Natural killer cell (primary cell): ENCODE measurements around the gene KSR1. TPM values are rescaled to one million over a fixed set of nuclear protein-coding genes. Genes with fewer than 3 reads are reported as not detected.

Experiments used
- ATAC-seq, 3 donors: fragments of 150-1000 bp in 2 of 3; fragments of 200-7000 bp in 1 of 3; cut with Tn5 transposase; 1 replicate in 1 of 3; 2 replicates in 2 of 3; pipeline ENCODE4 v1.10.0; 2021; ENCODE audit warnings: mild to moderate bottlenecking in 2 of 3, moderate library complexity in 2 of 3
- DNase-seq, 2 donors: peaks; one replicate each; pipeline versions ENCODE4 v3.0.0 to v3.0.0-alpha.2; 2013 to 2021; ENCODE audit warnings: mixed read lengths in 1 of 2
- H3K27ac ChIP-seq: one replicate; pipeline ENCODE4 v1.5.1; 2013; ENCODE audit warnings: mild to moderate bottlenecking, low read length
- H3K27me3 ChIP-seq: one replicate; pipeline ENCODE4 v1.6.1; 2013; ENCODE audit warnings: low read length; ENCODE audit not compliant: control insufficient read depth, insufficient read depth
- H3K36me3 ChIP-seq: one replicate; pipeline ENCODE4 v1.6.1; 2013; ENCODE audit warnings: low read length; ENCODE audit not compliant: control insufficient read depth, insufficient read depth
- H3K4me1 ChIP-seq: one replicate; pipeline ENCODE4 v1.6.1; 2013; ENCODE audit warnings: low read length; ENCODE audit not compliant: control insufficient read depth, insufficient read depth
- H3K4me3 ChIP-seq: one replicate; pipeline ENCODE4 v1.5.1; 2013; ENCODE audit warnings: low read length
- H3K9me3 ChIP-seq: one replicate; pipeline ENCODE4 v1.6.1; 2013; ENCODE audit warnings: low read length; ENCODE audit not compliant: control insufficient read depth, insufficient read depth
- H3K27ac Mint-ChIP-seq, 2 donors: one replicate each; pipeline ENCODE4 v1.8.0; 2022; ENCODE audit warnings: mild to moderate bottlenecking in 2 of 2, mixed read lengths in 2 of 2, moderate library complexity in 1 of 2
- H3K27me3 Mint-ChIP-seq, 2 donors: one replicate each; pipeline ENCODE4 v1.8.0; 2022; ENCODE audit warnings: low read depth in 2 of 2, mixed read lengths in 2 of 2
- H3K36me3 Mint-ChIP-seq: one replicate; pipeline ENCODE4 v1.8.0; 2022; ENCODE audit warnings: mixed read lengths
- H3K4me1 Mint-ChIP-seq, 2 donors: one replicate each; pipeline ENCODE4 v1.8.0; 2022; ENCODE audit warnings: mixed read lengths in 2 of 2
- H3K4me3 Mint-ChIP-seq: one replicate; pipeline ENCODE4 v1.8.0; 2022; ENCODE audit warnings: mild to moderate bottlenecking, moderate library complexity, mixed read lengths
- H3K9me3 Mint-ChIP-seq, 2 donors: one replicate each; pipeline ENCODE4 v1.8.0; 2022; ENCODE audit warnings: mixed read lengths in 2 of 2
- CTCF ChIP-seq: fragments of 200-600 bp; IDR thresholded peaks from one replicate; pipeline ENCODE4 v1.8.0; 2022; ENCODE audit warnings: antibody characterized with exemption
- WGBS: methylation state at CpG from one replicate; pipeline ENCODE4 v1.1.7; 2013; ENCODE audit warnings: missing lambda C conversion rate; ENCODE audit not compliant: insufficient coverage; 5-methylcytosine and 5-hydroxymethylcytosine counted together
- intact Hi-C: fragments of 100-400 bp; cut with micrococcal nuclease; formaldehyde crosslinking; loops from one replicate; pipeline ENCODE4 v1.14.2; 2022
- total RNA-seq, 4 donors: library from RNA; stranded (reverse); fragments of 120-200 nt in 1 of 4; gene quantifications; one replicate each; pipeline versions ENCODE4 v1.2.3 to v1.2.4, GENCODE V29; 2013 to 2022

Gene KSR1
- total RNA-seq, 3 donors from 2014 or later (not counting 1 experiment from before 2014, with no cell fraction given), result 46.4 to 63.1 (median 59.2) TPM

GRCh38 chr17:27579304-27579703 is 123.1 kb downstream of the KSR1 start:
- ATAC-seq (peak in 2 of 3 donors; percentile 48 to 59), DNase-seq (no peak)
- Histone ChIP-seq H3K4me1 (peaks cover 25% of the 10 kb centered on the region), H3K4me3 (no peak overlapping the region), H3K9me3 (no peaks in the 10 kb centered on the region), H3K27ac (no peak overlapping the region), H3K36me3 (peaks cover 2% of the 10 kb centered on the region), H3K27me3 (no peaks in the 10 kb centered on the region)
- Mint-ChIP-seq H3K9me3 (no peaks in the 10 kb centered on the region), H3K27me3 (no peaks in the 10 kb centered on the region), H3K27ac (peak overlapping the region in 1 of 2 donors; percentile 25), H3K4me1 (peaks cover 55% of the 10 kb centered on the region in 2 donors), H3K4me3 (no peak overlapping the region), H3K36me3 (no peaks in the 10 kb centered on the region)
- intact Hi-C loops, result loop anchor here (5.0 kb wide), 1 partner anchor 122 kb away; the partner anchor contains the start of gene KSR1
- TF ChIP-seq CTCF, result no peak
- WGBS, result 58% methylated on average over 3 of the region's 3 CpGs

GRCh38 chr17:27579897-27580321 is 123.7 kb downstream of the KSR1 start:
- Mint-ChIP-seq H3K9me3 (no peaks in the 10 kb centered on the region), H3K4me3 (no peak overlapping the region), H3K27ac (no peak overlapping the region), H3K27me3 (no peaks in the 10 kb centered on the region), H3K36me3 (no peaks in the 10 kb centered on the region), H3K4me1 (peaks cover 49% of the 10 kb centered on the region in 2 donors)
- no peak for DNase-seq
- intact Hi-C loops, result loop anchor here (5.0 kb wide), 1 partner anchor 123 kb away; the partner anchor contains the start of gene KSR1
- peaks cover 2% of the 10 kb centered on the region for H3K36me3 ChIP-seq
- H3K27me3 ChIP-seq, result no peaks in the 10 kb centered on the region
- 80% methylated on average over 4 of the region's 4 CpGs for WGBS
- H3K9me3 ChIP-seq, result no peaks in the 10 kb centered on the region
- H3K27ac ChIP-seq, result no peak overlapping the region
- H3K4me1 ChIP-seq, result peaks cover 25% of the 10 kb centered on the region
- no peak for TF ChIP-seq CTCF
- no peak overlapping the region for H3K4me3 ChIP-seq
- no peak for ATAC-seq

- Histone ChIP-seq H3K9me3 (no peaks in the 10 kb centered on the region), H3K36me3 (peaks cover 2% of the 10 kb centered on the region), H3K4me3 (no peak overlapping the region), H3K27ac (no peak overlapping the region), H3K27me3 (no peaks in the 10 kb centered on the region), H3K4me1 (peaks cover 19% of the 10 kb centered on the region)
- TF ChIP-seq CTCF, result no peak
- Mint-ChIP-seq H3K9me3 (no peaks in the 10 kb centered on the region), H3K27ac (no peak overlapping the region), H3K36me3 (no peaks in the 10 kb centered on the region), H3K4me3 (no peak overlapping the region), H3K4me1 (peaks cover 37% of the 10 kb centered on the region in 2 donors), H3K27me3 (no peaks in the 10 kb centered on the region)
- 99% methylated on average over 6 of the region's 6 CpGs for WGBS
- DNase-seq, result no peak
- no peak for ATAC-seq
- intact Hi-C loops, result no loop called here
Measured at GRCh38 chr17:27581016-27581415, 124.8 kb downstream of the KSR1 start.

- ATAC-seq (no peak), DNase-seq (no peak)
- Mint-ChIP-seq H3K4me3 (no peak overlapping the region), H3K36me3 (no peaks in the 10 kb centered on the region), H3K27me3 (no peaks in the 10 kb centered on the region), H3K9me3 (no peaks in the 10 kb centered on the region), H3K27ac (no peak overlapping the region), H3K4me1 (peaks cover 23% of the 10 kb centered on the region in 2 donors)
- Histone ChIP-seq H3K4me1 (peaks cover 14% of the 10 kb centered on the region), H3K27ac (no peak overlapping the region), H3K36me3 (peaks cover 6% of the 10 kb centered on the region), H3K9me3 (no peaks in the 10 kb centered on the region), H3K4me3 (no peak overlapping the region), H3K27me3 (no peaks in the 10 kb centered on the region)
- TF ChIP-seq CTCF, result no peak
- WGBS, result 91% methylated on average over 18 of the region's 18 CpGs
- intact Hi-C loops, result no loop called here
Measured at GRCh38 chr17:27582696-27583095, 126.4 kb downstream of the KSR1 start.
